Measurements from ENCODE around the gene SP140. TPM values are rescaled to one million over a fixed set of nuclear protein-coding genes. Genes with fewer than 3 reads are reported as not detected.

SP140 gene
- 2.1 TPM for total RNA-seq

DNA sequence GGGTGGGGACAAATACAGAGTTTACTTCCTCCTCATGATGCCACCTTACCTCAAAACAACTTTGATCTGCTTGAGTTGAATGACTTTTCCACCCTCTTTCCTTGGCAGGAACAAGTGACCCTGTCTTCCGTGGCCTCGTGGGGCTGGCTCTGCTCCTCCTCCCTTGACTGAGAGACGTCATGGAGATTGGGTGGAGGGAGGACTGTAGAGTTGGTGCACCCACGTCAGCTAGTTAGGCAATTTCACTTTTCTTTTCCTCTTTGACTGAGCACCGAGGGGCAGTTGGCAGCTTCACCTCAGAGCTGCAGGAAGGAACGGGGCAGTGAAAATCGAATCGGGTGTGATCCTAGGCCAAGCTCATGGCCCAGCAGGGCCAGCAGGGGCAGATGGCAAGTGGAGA is at the start of gene SP140:
TSS of gene SP140 (plus strand) at position 251 of the 400 bp plus-strand sequence. CDS start at position 360, 109 bp downstream.

DNA sequence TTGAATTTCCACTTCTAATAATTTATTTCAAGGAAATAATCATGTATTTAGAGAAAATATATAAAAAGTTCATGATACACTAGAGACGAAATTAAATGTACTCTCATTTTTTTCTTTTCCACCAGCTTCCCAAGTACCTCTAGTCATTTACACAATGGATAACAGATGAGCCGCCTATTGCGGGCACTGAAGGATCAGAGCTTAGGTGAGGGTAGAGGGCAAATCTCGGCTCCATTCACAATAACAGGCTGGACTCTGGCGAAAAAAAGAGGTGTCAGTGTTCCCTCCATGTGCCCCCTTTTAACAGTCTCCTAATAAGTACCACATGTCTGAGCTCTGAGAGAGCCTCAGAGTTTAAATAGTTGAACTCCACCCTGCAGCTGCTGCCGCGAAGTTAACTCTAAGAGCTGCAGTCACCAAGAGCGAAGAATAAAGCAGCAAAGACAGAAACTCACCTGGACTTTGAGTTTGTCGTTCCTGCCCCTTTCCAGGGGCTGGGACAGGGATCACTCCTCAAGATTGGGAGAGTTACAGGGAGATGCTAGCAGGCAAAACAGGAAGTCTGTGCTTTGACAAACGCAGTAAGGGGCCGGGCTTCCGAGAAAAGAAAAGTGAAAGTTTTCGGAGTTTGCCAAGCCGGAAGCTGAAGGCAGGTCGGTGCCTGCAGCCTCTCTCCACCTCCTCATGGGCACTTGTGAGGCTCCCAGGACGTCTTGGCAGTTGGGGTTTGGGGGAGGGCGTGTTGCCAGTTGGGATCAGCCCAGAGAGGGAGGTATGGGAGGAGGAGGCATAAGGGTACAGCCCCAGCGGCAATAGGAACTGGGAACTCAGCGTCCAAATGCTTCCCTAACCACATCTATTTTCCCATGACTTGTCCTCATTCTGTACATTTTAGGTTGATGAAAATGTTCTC is 5.9 kb upstream of the SP140 start, which contains the start of gene SP110:
TSS of gene SP110 (minus strand) at position 566 of the 913 bp plus-strand sequence. CDS start 3,057 bp downstream, outside the sequence.

DNA sequence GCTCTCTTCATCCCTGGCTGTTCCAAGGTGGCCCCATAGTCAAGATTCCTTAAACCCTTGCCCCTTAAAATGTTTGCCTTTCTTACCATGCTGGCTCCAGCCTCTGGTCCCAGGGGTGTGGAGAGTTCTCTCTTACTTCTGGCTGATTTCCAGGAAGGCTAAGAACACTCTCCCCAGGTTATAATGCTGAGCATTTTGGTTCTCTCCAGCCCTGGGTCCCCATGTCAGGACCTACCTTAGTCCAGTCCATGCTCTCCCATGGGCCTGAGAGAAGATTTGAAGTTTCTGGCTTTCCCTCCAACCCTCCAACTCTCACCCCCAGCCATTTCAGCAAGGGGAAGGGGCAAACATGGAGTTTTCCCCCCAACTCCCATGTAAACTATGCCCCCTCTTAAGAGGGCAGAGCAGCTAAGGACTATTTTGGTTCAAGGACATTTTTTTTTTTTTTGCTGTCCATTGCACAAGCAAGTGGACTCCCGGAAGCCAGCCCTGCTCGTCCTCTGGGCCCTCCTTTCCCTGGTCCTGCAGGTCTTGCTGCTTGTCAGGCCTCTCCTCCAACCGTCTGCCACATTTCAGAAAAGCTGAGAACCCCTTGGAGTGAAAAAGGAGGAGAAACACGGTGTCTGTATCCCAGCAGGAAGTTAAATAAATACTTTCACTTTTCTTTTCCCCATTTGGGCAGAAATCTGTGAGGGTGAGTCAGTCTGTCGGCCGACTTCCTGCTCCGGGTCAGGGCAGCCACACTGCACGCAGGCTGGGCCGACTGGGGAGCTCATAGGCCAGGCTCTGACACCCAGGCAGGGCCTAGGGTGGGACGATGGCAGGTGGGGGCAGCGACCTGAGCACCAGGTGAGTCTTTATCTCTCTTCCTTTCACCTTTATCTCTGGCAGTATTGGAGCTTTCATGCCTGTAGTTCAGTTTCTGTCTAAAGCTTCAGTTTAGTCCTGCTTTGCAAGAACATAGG is 101.2 kb downstream of the SP140 start, which contains the start of gene SP140L:
TSS of gene SP140L (plus strand) at position 741 of the 965 bp plus-strand sequence. CDS start at position 818, 77 bp downstream.

Other genes with a start within 250 kb of the SP140 start
- 66.9 TPM for gene SLC16A14, start 156.8 kb upstream of the SP140 start, total RNA-seq
- gene SP110, start 5.8 kb upstream of the SP140 start, total RNA-seq = 3.9 TPM
- 0.92 TPM for gene SP140L, start 101.5 kb downstream of the SP140 start, total RNA-seq
- 5.3 TPM for gene SP100, start 190.5 kb downstream of the SP140 start, total RNA-seq

Data from diencephalon (tissue), 1 donor.